Endothelial cell of umbilical vein (primary cell): ENCODE results near the gene COL5A1. TPM values are rescaled to one million over a fixed set of nuclear protein-coding genes. Genes with fewer than 3 reads are reported as not detected.
A peak's percentile ranks its signal among the peaks of the same experiment; 100 is the strongest.

Experiments used
- BruUV-seq: library from RNA; stranded (reverse); fragments of 400-500 nt; replicated peaks from 2 replicates; lab custom pipeline; 2021; lab: Mats Ljungman, UMichigan
- CTCF ChIA-PET: fragments of 300-600, 350-600 bp; sonication (Branson Sonifier 250); formaldehyde crosslinking; loops from one replicate; lab custom pipeline; 2021; ENCODE audit warnings: antibody characterized with exemption, inconsistent platforms; lab: Charles Lee
- POLR2A ChIA-PET: fragments of 300-600, 350-600 bp; sonication (Branson Sonifier 250); formaldehyde crosslinking; loops from one replicate; lab custom pipeline; 2021; ENCODE audit warnings: antibody characterized with exemption, inconsistent platforms; lab: Charles Lee
- DNase-seq: peaks from one replicate; pipeline ENCODE4 v3.0.0-alpha.2; 2011; ENCODE audit warnings: low read depth, low spot score
- FAIRE-seq: peaks from 2 replicates; lab custom pipeline; 2011; peaks lifted over from hg19 to GRCh38; lab: Jason Lieb, UNC
- H2AFZ ChIP-seq: 2 replicates; pipeline ENCODE4 v1.6.0; 2012; ENCODE audit warnings: low read depth, low read length, control low read depth, inconsistent platforms
- H3K27ac ChIP-seq: 2 replicates; pipeline ENCODE4 v1.5.1; 2011; ENCODE audit warnings: low read depth, mild to moderate bottlenecking, control low read depth, low read length, moderate library complexity; ENCODE audit not compliant: insufficient read depth
- H3K27me3 ChIP-seq, 2 experiments: 2 replicates each; pipeline versions ENCODE4 v1.6.0 to v1.6.1; 2011; ENCODE audit warnings: low read length in 2 of 2, mixed read lengths in 1 of 2; ENCODE audit not compliant: control insufficient read depth in 2 of 2, insufficient read depth in 2 of 2
- H3K36me3 ChIP-seq, 2 experiments: 2 replicates in 1 of 2; 3 replicates in 1 of 2; pipeline ENCODE4 v1.5.1; 2011; ENCODE audit warnings: low read length in 2 of 2, mild to moderate bottlenecking in 1 of 2, moderate library complexity in 1 of 2; ENCODE audit not compliant: control insufficient read depth in 2 of 2, insufficient read depth in 2 of 2; ENCODE audit errors: extremely low read depth in 1 of 2
- H3K4me1 ChIP-seq: 3 replicates; pipeline ENCODE4 v1.5.1; 2011; ENCODE audit warnings: mild to moderate bottlenecking, low read length; ENCODE audit not compliant: control insufficient read depth, insufficient read depth; ENCODE audit errors: extremely low read depth
- H3K4me2 ChIP-seq: 2 replicates; pipeline ENCODE4 v1.6.1; 2011; ENCODE audit warnings: low read length, control low read depth, mixed read lengths; ENCODE audit not compliant: insufficient read depth
- H3K4me3 ChIP-seq, 3 experiments: fragments of 200-600 bp in 1 of 3; sonication (generic), shearing (Covaris generic) in 1 of 3; replicated peaks in 1 of 3; 2 replicates each; pipeline ENCODE4 v1.5.1; 2011 to 2016; ENCODE audit warnings: control low read depth in 3 of 3, low read length in 3 of 3, mild to moderate bottlenecking in 2 of 3, inconsistent platforms in 1 of 3, low read depth in 1 of 3, moderate library complexity in 1 of 3; ENCODE audit not compliant: insufficient read depth in 1 of 3
- H3K79me2 ChIP-seq: 2 replicates; pipeline ENCODE4 v1.6.0; 2012; ENCODE audit warnings: low read length, inconsistent platforms; ENCODE audit not compliant: control insufficient read depth, insufficient read depth
- H3K9ac ChIP-seq: replicated peaks from 2 replicates; pipeline ENCODE3; 2011; ENCODE audit warnings: low read length, control low read depth; ENCODE audit not compliant: insufficient read depth; ENCODE audit errors: extremely low read depth
- H3K9me1 ChIP-seq: replicated peaks from 3 replicates; pipeline ENCODE4 v1.6.0; 2011; ENCODE audit warnings: mild to moderate bottlenecking, low read length; ENCODE audit not compliant: control insufficient read depth, insufficient read depth; ENCODE audit errors: extremely low read depth
- H3K9me3 ChIP-seq: replicated peaks from 2 replicates; pipeline ENCODE4 v1.5.1; 2012; ENCODE audit warnings: low read length, inconsistent platforms; ENCODE audit not compliant: control insufficient read depth, insufficient read depth
- H4K20me1 ChIP-seq: replicated peaks from 2 replicates; pipeline ENCODE3; 2011; ENCODE audit warnings: mild to moderate bottlenecking, low read length; ENCODE audit not compliant: control insufficient read depth, insufficient read depth; ENCODE audit errors: extremely low read depth
- CTCF ChIP-seq, 2 donors: IDR thresholded peaks; 1 replicate in 1 of 2; 2 replicates in 1 of 2; pipeline ENCODE4 v1.5.1; 2011; ENCODE audit warnings: low read length in 2 of 2, mild to moderate bottlenecking in 2 of 2, moderate library complexity in 2 of 2, control low read depth in 1 of 2, inconsistent platforms in 1 of 2, low read depth in 1 of 2; ENCODE audit not compliant: insufficient read depth in 1 of 2; ENCODE audit errors: extremely low read depth in 1 of 2
- EZH2 ChIP-seq: IDR thresholded peaks from 2 replicates; pipeline ENCODE4 v1.6.1; 2012; ENCODE audit warnings: borderline replicate concordance, low read depth, mild to moderate bottlenecking, moderate library complexity, low read length, inconsistent platforms; ENCODE audit not compliant: severe bottlenecking
- FOS ChIP-seq: IDR thresholded peaks from 2 replicates; pipeline ENCODE4 v1.6.1; 2011; ENCODE audit warnings: mild to moderate bottlenecking, low read length, moderate library complexity, borderline replicate concordance; ENCODE audit not compliant: insufficient read depth
- GATA2 ChIP-seq: IDR thresholded peaks from 2 replicates; pipeline ENCODE4 v1.7.0; 2011; ENCODE audit warnings: low read depth, mild to moderate bottlenecking, moderate library complexity, mixed read lengths, low read length; ENCODE audit not compliant: insufficient read length, insufficient read depth
- JUN ChIP-seq: IDR thresholded peaks from 2 replicates; pipeline ENCODE4 v1.6.1; 2011; ENCODE audit warnings: borderline replicate concordance, low read depth; ENCODE audit not compliant: insufficient read length, insufficient read depth
- MAX ChIP-seq: IDR thresholded peaks from 2 replicates; pipeline ENCODE4 v1.6.1; 2011; ENCODE audit not compliant: insufficient read depth, insufficient read length
- MYC ChIP-seq: IDR thresholded peaks from one replicate; pipeline ENCODE4 v1.6.1; 2011; ENCODE audit warnings: mild to moderate bottlenecking, low read depth, low read length
- POLR2A ChIP-seq: IDR thresholded peaks from 2 replicates; pipeline ENCODE4 v1.6.1; 2012; ENCODE audit warnings: low read depth, mild to moderate bottlenecking, control low read depth, low read length
- POLR2AphosphoS5 ChIP-seq: IDR thresholded peaks from 2 replicates; pipeline ENCODE4 v1.6.1; 2012; ENCODE audit warnings: low read depth, mild to moderate bottlenecking, control low read depth, low read length, moderate library complexity; ENCODE audit not compliant: insufficient read depth
- dilution Hi-C: fragments of 300-500 bp; cut with MboI; formaldehyde crosslinking; loops from one replicate; pipeline ENCODE4 v1.15.0; 2019; ENCODE audit warnings: low sequenced_read_pairs; ENCODE audit not compliant: extremely low pct_ligation_motif_present
- intact Hi-C: fragments of 100-400 bp; cut with micrococcal nuclease; formaldehyde crosslinking; loops from one replicate; pipeline ENCODE4 v1.10.0; 2022
- polyA plus RNA-seq, 4 experiments: library from polyadenylated mRNA; depleted of rRNA in 3 of 4; stranded (reverse) in 3 of 4; unstranded in 1 of 4; fragments of >200 nt; gene quantifications; 2 replicates each; pipeline versions ENCODE4 v1.2.1 to v1.2.3, GENCODE V29; 2011 to 2012; ENCODE audit warnings: missing spikeins in 1 of 4
- total RNA-seq: library from RNA; stranded (reverse); gene quantifications from 2 replicates; pipeline ENCODE4 v1.2.3, GENCODE V29; 2021

Gene COL5A1
- total and polyA plus RNA-seq, 2 donors (not counting 3 experiments of a cell fraction or from before 2014, with no cell fraction given) = 97.4 to 175 TPM

GRCh38 chr9:134808447-134808792 is 166.8 kb downstream of the COL5A1 start:
- no peak for FAIRE-seq
- no TSS peak for BruUV-seq
- H3K9me1 ChIP-seq = no peaks in the 10 kb centered on the region
- no peaks in the 10 kb centered on the region for H3K9me3 ChIP-seq
- POLR2A ChIA-PET = no interaction called here
- H3K79me2 ChIP-seq = no peaks in the 10 kb centered on the region
- no peak overlapping the region for H2AFZ ChIP-seq
- H3K27me3 ChIP-seq = no peaks in the 10 kb centered on the region
- dilution Hi-C loops (no loop called here), intact Hi-C loops (no loop called here)
- no peak overlapping the region for H3K4me3 ChIP-seq
- H3K36me3 ChIP-seq = peaks cover 0 to 21% of the 10 kb centered on the region in 2 experiments
- DNase-seq = no peak
- CTCF ChIA-PET = interaction anchor here (1.0 to 1.7 kb wide), 4 partner anchors 12 to 359 kb away, joined by 3 to 4 read pairs (median 4); no protein-coding TSS in a partner anchor
- H3K27ac ChIP-seq = no peak overlapping the region
- H3K4me2 ChIP-seq = no peak overlapping the region
- no peak overlapping the region for H3K9ac ChIP-seq
- H3K4me1 ChIP-seq = no peaks in the 10 kb centered on the region
- H4K20me1 ChIP-seq = no peaks in the 10 kb centered on the region
- TF ChIP-seq JUN (no peak), MAX (peak; percentile 23)

- dilution Hi-C loops = no loop called here
These were observed 167.7 kb downstream of the COL5A1 start for GRCh38 chr9:134809292-134809691.

More at GRCh38 chr9:134809292-134809691, 167.7 kb downstream of the COL5A1 start:
- ChIA-PET CTCF (interaction anchor here (1.7 kb wide), 1 partner anchor 11 kb away, joined by 4 read pairs; no protein-coding TSS in a partner anchor), POLR2A (no interaction called here)
- Histone ChIP-seq H3K9ac (no peak overlapping the region), H3K27ac (no peak overlapping the region), H3K4me1 (no peaks in the 10 kb centered on the region), H3K27me3 (no peaks in the 10 kb centered on the region), H3K79me2 (no peaks in the 10 kb centered on the region), H3K36me3 (peaks cover 0 to 21% of the 10 kb centered on the region in 2 experiments), H4K20me1 (no peaks in the 10 kb centered on the region), H3K9me1 (no peaks in the 10 kb centered on the region), H2AFZ (no peak overlapping the region), H3K4me2 (no peak overlapping the region), H3K9me3 (no peaks in the 10 kb centered on the region), H3K4me3 (no peak overlapping the region)
- DNase-seq = no peak
- TF ChIP-seq MYC (no peak), GATA2 (no peak), EZH2 (no peak), JUN (no peak), FOS (no peak), POLR2AphosphoS5 (no peak), MAX (no peak), POLR2A (no peak), CTCF (IDR thresholded peaks at IDR 0.05; ENCODE audit: extremely low read depth in 1 of 2, insufficient read depth in 1 of 2, low read depth in 1 of 2, low read length in 2 of 2) (no peak)
- FAIRE-seq = no peak
- intact Hi-C loops = no loop called here
- BruUV-seq = no TSS peak
